Esophagus squamous epithelium (tissue), 4 donors: Measurements from ENCODE around the gene TBK1.

Experiments used
- POLR2A ChIP-seq, 4 donors: fragments of 450-650 bp; IDR thresholded peaks; one replicate each; pipeline ENCODE4 v1.6.1; 2017; ENCODE audit warnings: antibody characterized with exemption in 4 of 4, mild to moderate bottlenecking in 4 of 4, moderate library complexity in 3 of 4
- TF ChIP-seq, protein P1 (sequence below), 6 experiments: fragments of 450-650 bp in 4 of 6; fragments of 200-600 bp in 2 of 6; sonication (generic) in 2 of 6; IDR thresholded peaks; one replicate each; pipeline ENCODE4 v1.5.1; 2016 to 2019; ENCODE audit warnings: antibody characterized with exemption in 6 of 6, mild to moderate bottlenecking in 4 of 6, moderate library complexity in 4 of 6

- TF ChIP-seq, protein P1, sequence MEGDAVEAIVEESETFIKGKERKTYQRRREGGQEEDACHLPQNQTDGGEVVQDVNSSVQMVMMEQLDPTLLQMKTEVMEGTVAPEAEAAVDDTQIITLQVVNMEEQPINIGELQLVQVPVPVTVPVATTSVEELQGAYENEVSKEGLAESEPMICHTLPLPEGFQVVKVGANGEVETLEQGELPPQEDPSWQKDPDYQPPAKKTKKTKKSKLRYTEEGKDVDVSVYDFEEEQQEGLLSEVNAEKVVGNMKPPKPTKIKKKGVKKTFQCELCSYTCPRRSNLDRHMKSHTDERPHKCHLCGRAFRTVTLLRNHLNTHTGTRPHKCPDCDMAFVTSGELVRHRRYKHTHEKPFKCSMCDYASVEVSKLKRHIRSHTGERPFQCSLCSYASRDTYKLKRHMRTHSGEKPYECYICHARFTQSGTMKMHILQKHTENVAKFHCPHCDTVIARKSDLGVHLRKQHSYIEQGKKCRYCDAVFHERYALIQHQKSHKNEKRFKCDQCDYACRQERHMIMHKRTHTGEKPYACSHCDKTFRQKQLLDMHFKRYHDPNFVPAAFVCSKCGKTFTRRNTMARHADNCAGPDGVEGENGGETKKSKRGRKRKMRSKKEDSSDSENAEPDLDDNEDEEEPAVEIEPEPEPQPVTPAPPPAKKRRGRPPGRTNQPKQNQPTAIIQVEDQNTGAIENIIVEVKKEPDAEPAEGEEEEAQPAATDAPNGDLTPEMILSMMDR (IDR thresholded peaks at IDR 0.05): no peak
- TF ChIP-seq POLR2A (IDR thresholded peaks at IDR 0.05): peak in 2 of 4 donors; percentile 52 to 70
Observed at GRCh38 chr12:64404470-64405256, 47.3 kb upstream of the TBK1 start.
